ENCODE results near the gene ZDHHC18.
A peak's percentile ranks its signal among the peaks of the same experiment; 100 is the strongest.

GRCh38 chr1:26864610-26865480 is 38.4 kb downstream of the ZDHHC18 start:
- TF ChIP-seq CTCF (IDR thresholded peaks at IDR 0.05) = no peak
- TF ChIP-seq POLR2AphosphoS5 (IDR thresholded peaks at IDR 0.05) = peak in 2 of 3 donors; percentile 26 to 68
- peak; percentile 68 for TF ChIP-seq POLR2A (IDR thresholded peaks at IDR 0.05)

All from breast epithelium (tissue), 3 donors.